ENCODE results near the gene PUM2. TPM values are rescaled to one million over a fixed set of nuclear protein-coding genes. Genes with fewer than 3 reads are reported as not detected.

Gene PUM2
- total and polyA plus RNA-seq, 2 of the 13 experiments (the other 11 are each of a cell fraction or from before 2014, with no cell fraction given), result 69.6 to 69.8 TPM

DNA sequence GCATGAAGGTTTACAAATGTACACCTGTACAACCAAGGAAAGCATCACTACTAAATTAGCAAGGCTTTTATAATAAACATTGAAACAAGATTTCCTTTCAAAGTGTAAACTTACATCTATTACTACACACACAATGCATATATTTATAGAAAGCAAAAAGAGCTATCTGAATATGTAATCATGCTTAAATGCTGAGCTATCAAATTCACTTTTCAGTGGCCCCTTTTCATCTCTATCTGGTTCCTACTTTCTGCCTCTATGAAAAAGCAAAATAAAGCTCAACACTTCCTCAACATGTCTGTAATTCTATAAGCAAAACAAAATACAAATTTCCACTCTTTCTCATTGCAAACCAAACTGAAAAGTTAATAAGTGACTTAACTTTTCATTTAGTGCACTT, 100.2 kb downstream of the PUM2 start:
- Histone ChIP-seq H3K4me1 (ENCODE audit: insufficient read depth, low read length) (no peaks in the 10 kb centered on the region), H3K4me3 (replicated peaks in 1 of 3; ENCODE audit: insufficient read depth in 1 of 3, low read depth in 2 of 3, low read length in 3 of 3) (no peak overlapping the region), H3K27me3 (ENCODE audit: control insufficient read depth in 1 of 2, insufficient read depth in 2 of 2, low read length in 2 of 2) (no peaks in the 10 kb centered on the region), H3K9me3 (ENCODE audit: low read length) (no peaks in the 10 kb centered on the region), H3K36me3 (replicated peaks in 1 of 2; ENCODE audit: control insufficient read depth in 1 of 2, insufficient read depth in 2 of 2, low read length in 2 of 2) (peaks cover 14 to 51% of the 10 kb centered on the region in 2 experiments), H2AFZ (ENCODE audit: low read length) (no peak overlapping the region), H4K20me1 (ENCODE audit: insufficient read depth, low read length) (no peaks in the 10 kb centered on the region), H3K79me2 (ENCODE audit: insufficient read depth, low read length) (no peaks in the 10 kb centered on the region), H3K4me2 (ENCODE audit: low read depth, low read length) (no peak overlapping the region), H3K27ac (ENCODE audit: extremely low read length, insufficient read depth, low read length) (no peak overlapping the region), H3K9ac (ENCODE audit: insufficient read depth, low read depth, low read length) (no peak overlapping the region)
- in situ Hi-C loops (cut with HindIII; ENCODE audit: extremely low pct_ligation_motif_present, low pct_unique_long_range_greater_than_20kb), result no loop called here
- no TSS peak for BruUV-seq (replicated peaks)
- DNase-seq (ENCODE audit: low spot score), result no peak
- ChIA-PET POLR2A (no interaction called here), CTCF (ENCODE audit: low intra/inter-chr PET ratio, low total read pairs) (no interaction called here)
- intact Hi-C loops (cut with micrococcal nuclease; ENCODE audit: unreplicated experiment), result no loop called here
- FAIRE-seq, result no peak
- no peak for ATAC-seq
- TF ChIP-seq POLR2AphosphoS2 (IDR thresholded peaks at IDR 0.05; ENCODE audit: low read depth, low read length) (0 out of 2 replicates have a peak, but pooled peaks have one; percentile 48), ZNF34 (CRISPR knock-in tag; IDR thresholded peaks at IDR 0.05; ENCODE audit: borderline replicate concordance) (no peak), RFXANK (CRISPR knock-in tag; IDR thresholded peaks at IDR 0.05) (no peak), ZNF441 (CRISPR knock-in tag; IDR thresholded peaks at IDR 0.05; ENCODE audit: borderline replicate concordance) (no peak), MAFF (IDR thresholded peaks at IDR 0.05; ENCODE audit: low read depth, low read length) (peak; percentile 57), ZNF343 (CRISPR knock-in tag; IDR thresholded peaks at IDR 0.05) (no peak), ZNF224 (CRISPR knock-in tag; IDR thresholded peaks at IDR 0.05) (no peak), KLF15 (CRISPR knock-in tag; IDR thresholded peaks at IDR 0.05; ENCODE audit: borderline replicate concordance) (no peak), FOXK1 (CRISPR knock-in tag; IDR thresholded peaks at IDR 0.05; ENCODE audit: borderline replicate concordance, low read depth) (no peak), ATF1 (CRISPR knock-in tag; IDR thresholded peaks at IDR 0.05) (no peak), SNAPC2 (CRISPR knock-in tag; IDR thresholded peaks at IDR 0.05) (no peak), POLR2AphosphoS5 (IDR thresholded peaks at IDR 0.05; ENCODE audit: low read depth, low read length) (0 out of 2 replicates have a peak, but pooled peaks have one; percentile 6), MAFK (conservative IDR thresholded peaks at IDR 0.05 in 1 of 2, IDR thresholded peaks at IDR 0.05 in 1 of 2; ENCODE audit: low read length in 2 of 2) (peak; percentile 22 to 74; a peak in 3 of 4 replicates), XBP1 (CRISPR knock-in tag; IDR thresholded peaks at IDR 0.05) (no peak), ZNF282 (IDR thresholded peaks at IDR 0.05; ENCODE audit: partially characterized antibody) (no peak), KDM3A (CRISPR knock-in tag; IDR thresholded peaks at IDR 0.05; ENCODE audit: low read depth) (no peak), SNAI1 (CRISPR knock-in tag; IDR thresholded peaks at IDR 0.05; ENCODE audit: borderline replicate concordance) (no peak)
- TF ChIP-seq, protein P1, sequence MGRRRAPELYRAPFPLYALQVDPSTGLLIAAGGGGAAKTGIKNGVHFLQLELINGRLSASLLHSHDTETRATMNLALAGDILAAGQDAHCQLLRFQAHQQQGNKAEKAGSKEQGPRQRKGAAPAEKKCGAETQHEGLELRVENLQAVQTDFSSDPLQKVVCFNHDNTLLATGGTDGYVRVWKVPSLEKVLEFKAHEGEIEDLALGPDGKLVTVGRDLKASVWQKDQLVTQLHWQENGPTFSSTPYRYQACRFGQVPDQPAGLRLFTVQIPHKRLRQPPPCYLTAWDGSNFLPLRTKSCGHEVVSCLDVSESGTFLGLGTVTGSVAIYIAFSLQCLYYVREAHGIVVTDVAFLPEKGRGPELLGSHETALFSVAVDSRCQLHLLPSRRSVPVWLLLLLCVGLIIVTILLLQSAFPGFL (CRISPR knock-in tag; IDR thresholded peaks at IDR 0.05), result no peak
- TF ChIP-seq, protein P2, sequence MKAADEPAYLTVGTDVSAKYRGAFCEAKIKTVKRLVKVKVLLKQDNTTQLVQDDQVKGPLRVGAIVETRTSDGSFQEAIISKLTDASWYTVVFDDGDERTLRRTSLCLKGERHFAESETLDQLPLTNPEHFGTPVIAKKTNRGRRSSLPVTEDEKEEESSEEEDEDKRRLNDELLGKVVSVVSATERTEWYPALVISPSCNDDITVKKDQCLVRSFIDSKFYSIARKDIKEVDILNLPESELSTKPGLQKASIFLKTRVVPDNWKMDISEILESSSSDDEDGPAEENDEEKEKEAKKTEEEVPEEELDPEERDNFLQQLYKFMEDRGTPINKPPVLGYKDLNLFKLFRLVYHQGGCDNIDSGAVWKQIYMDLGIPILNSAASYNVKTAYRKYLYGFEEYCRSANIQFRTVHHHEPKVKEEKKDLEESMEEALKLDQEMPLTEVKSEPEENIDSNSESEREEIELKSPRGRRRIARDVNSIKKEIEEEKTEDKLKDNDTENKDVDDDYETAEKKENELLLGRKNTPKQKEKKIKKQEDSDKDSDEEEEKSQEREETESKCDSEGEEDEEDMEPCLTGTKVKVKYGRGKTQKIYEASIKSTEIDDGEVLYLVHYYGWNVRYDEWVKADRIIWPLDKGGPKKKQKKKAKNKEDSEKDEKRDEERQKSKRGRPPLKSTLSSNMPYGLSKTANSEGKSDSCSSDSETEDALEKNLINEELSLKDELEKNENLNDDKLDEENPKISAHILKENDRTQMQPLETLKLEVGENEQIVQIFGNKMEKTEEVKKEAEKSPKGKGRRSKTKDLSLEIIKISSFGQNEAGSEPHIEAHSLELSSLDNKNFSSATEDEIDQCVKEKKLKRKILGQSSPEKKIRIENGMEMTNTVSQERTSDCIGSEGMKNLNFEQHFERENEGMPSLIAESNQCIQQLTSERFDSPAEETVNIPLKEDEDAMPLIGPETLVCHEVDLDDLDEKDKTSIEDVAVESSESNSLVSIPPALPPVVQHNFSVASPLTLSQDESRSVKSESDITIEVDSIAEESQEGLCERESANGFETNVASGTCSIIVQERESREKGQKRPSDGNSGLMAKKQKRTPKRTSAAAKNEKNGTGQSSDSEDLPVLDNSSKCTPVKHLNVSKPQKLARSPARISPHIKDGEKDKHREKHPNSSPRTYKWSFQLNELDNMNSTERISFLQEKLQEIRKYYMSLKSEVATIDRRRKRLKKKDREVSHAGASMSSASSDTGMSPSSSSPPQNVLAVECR (CRISPR knock-in tag; IDR thresholded peaks at IDR 0.05; ENCODE audit: borderline replicate concordance), result no peak
- TF ChIP-seq, protein P3, sequence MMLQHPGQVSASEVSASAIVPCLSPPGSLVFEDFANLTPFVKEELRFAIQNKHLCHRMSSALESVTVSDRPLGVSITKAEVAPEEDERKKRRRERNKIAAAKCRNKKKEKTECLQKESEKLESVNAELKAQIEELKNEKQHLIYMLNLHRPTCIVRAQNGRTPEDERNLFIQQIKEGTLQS (CRISPR knock-in tag; IDR thresholded peaks at IDR 0.05), result no peak
